SH-SY5Y (cell line): Measurements from ENCODE around the gene KCNQ4.

ENCODE experiments used
- GATA2 ChIP-seq: IDR thresholded peaks from 2 replicates; pipeline ENCODE4 v1.6.1; 2011; ENCODE audit warnings: mild to moderate bottlenecking, low read depth, low read length
- GATA3 ChIP-seq: IDR thresholded peaks from 2 replicates; pipeline ENCODE4 v1.6.1; 2011; ENCODE audit warnings: low read depth, mild to moderate bottlenecking, low read length, moderate library complexity

GRCh38 chr1:40837601-40838000 lies 54.0 kb downstream of the KCNQ4 start:
- TF ChIP-seq GATA2 (no peak), GATA3 (no peak)
